ENCODE results near the gene DROSHA. TPM values are rescaled to one million over a fixed set of nuclear protein-coding genes. Genes with fewer than 3 reads are reported as not detected.
"Not testable (repeated sequence)": the region's sequence is repeated elsewhere in the genome, so short reads cannot be mapped to it uniquely, and the experiment has no call there.

The DROSHA gene
- 74.0 and 87.6 TPM in 2 replicates for total RNA-seq

- peaks cover 55% of the 10 kb centered on the region for H3K4me1 Mint-ChIP-seq (ENCODE audit: low read depth)
- H3K36me3 Mint-ChIP-seq (ENCODE audit: low read depth): peaks cover 56% of the 10 kb centered on the region
- H3K4me3 Mint-ChIP-seq: peak within 1 kb of the TSS; percentile 100
- no peaks in the 10 kb centered on the region for H3K9me3 Mint-ChIP-seq
- no peaks in the 10 kb centered on the region for H3K27me3 Mint-ChIP-seq (ENCODE audit: insufficient read depth)
- DNase-seq (ENCODE audit: low spot score): peak; percentile 89
- intact Hi-C loops (cut with micrococcal nuclease): loop anchor here (1.0 to 10.0 kb wide), 9 partner anchors 25 to 1910 kb away; partner anchors contain the start of genes MTMR12, PDZD2, SUB1 and TARS1
- H3K27ac Mint-ChIP-seq: peak within 1 kb of the TSS; percentile 96
Observed at GRCh38 chr5:31531888-31532547, at the start of gene DROSHA, which contains the start of gene C5orf22. TSS of gene DROSHA (minus strand) at chr5:31532093. CDS start at chr5:31529059, 3,034 bp downstream. TSS of gene C5orf22 (plus strand) at chr5:31532301. CDS start at chr5:31532393, 92 bp downstream.

GRCh38 chr5:31579558-31579957, 47.7 kb upstream of the DROSHA start:
- Mint-ChIP-seq H3K27me3 (ENCODE audit: insufficient read depth) (peaks cover 5% of the 10 kb centered on the region), H3K27ac (no peak overlapping the region), H3K4me1 (ENCODE audit: low read depth) (no peaks in the 10 kb centered on the region), H3K36me3 (ENCODE audit: low read depth) (no peaks in the 10 kb centered on the region), H3K9me3 (no peaks in the 10 kb centered on the region), H3K4me3 (no peak overlapping the region)
- intact Hi-C loops (cut with micrococcal nuclease): no loop called here
- DNase-seq (ENCODE audit: low spot score): no peak

- Mint-ChIP-seq H3K27me3 (ENCODE audit: insufficient read depth) (peaks cover 3% of the 10 kb centered on the region), H3K4me1 (ENCODE audit: low read depth) (no peaks in the 10 kb centered on the region), H3K36me3 (ENCODE audit: low read depth) (no peaks in the 10 kb centered on the region), H3K27ac (no peak overlapping the region), H3K4me3 (no peak overlapping the region), H3K9me3 (no peaks in the 10 kb centered on the region)
- no peak for DNase-seq (ENCODE audit: low spot score)
- intact Hi-C loops (cut with micrococcal nuclease): no loop called here
Observed at GRCh38 chr5:31577438-31577837, 45.5 kb upstream of the DROSHA start.

GRCh38 chr5:31574772-31575171, 42.9 kb upstream of the DROSHA start:
- peaks cover 3% of the 10 kb centered on the region for H3K27me3 Mint-ChIP-seq (ENCODE audit: insufficient read depth)
- intact Hi-C loops (cut with micrococcal nuclease): no loop called here
- H3K4me1 Mint-ChIP-seq (ENCODE audit: low read depth): no peaks in the 10 kb centered on the region
- no peak overlapping the region for H3K27ac Mint-ChIP-seq
- no peak overlapping the region for H3K4me3 Mint-ChIP-seq
- no peak for DNase-seq (ENCODE audit: low spot score)
- no peaks in the 10 kb centered on the region for H3K9me3 Mint-ChIP-seq
- H3K36me3 Mint-ChIP-seq (ENCODE audit: low read depth): no peaks in the 10 kb centered on the region

GRCh38 chr5:31573494-31574142, 41.7 kb upstream of the DROSHA start:
- H3K4me1 Mint-ChIP-seq (ENCODE audit: low read depth): no peaks in the 10 kb centered on the region
- no peak for DNase-seq (ENCODE audit: low spot score)
- peaks cover 3% of the 10 kb centered on the region for H3K27me3 Mint-ChIP-seq (ENCODE audit: insufficient read depth)
- H3K4me3 Mint-ChIP-seq: no peak overlapping the region
- no peaks in the 10 kb centered on the region for H3K36me3 Mint-ChIP-seq (ENCODE audit: low read depth)
- intact Hi-C loops (cut with micrococcal nuclease): no loop called here
- H3K9me3 Mint-ChIP-seq: no peaks in the 10 kb centered on the region
- no peak overlapping the region for H3K27ac Mint-ChIP-seq

- Mint-ChIP-seq H3K36me3 (ENCODE audit: low read depth) (no peaks in the 10 kb centered on the region), H3K4me1 (ENCODE audit: low read depth) (no peaks in the 10 kb centered on the region), H3K4me3 (no peak overlapping the region), H3K27ac (no peak overlapping the region), H3K27me3 (ENCODE audit: insufficient read depth) (peaks cover 2% of the 10 kb centered on the region), H3K9me3 (peaks cover 13% of the 10 kb centered on the region)
- DNase-seq (ENCODE audit: low spot score): no peak
- intact Hi-C loops (cut with micrococcal nuclease): no loop called here
Observed at GRCh38 chr5:31569068-31569467, 37.2 kb upstream of the DROSHA start.

- intact Hi-C loops (cut with micrococcal nuclease): no loop called here
- no peak for DNase-seq (ENCODE audit: low spot score)
- no peaks in the 10 kb centered on the region for H3K36me3 Mint-ChIP-seq (ENCODE audit: low read depth)
- H3K4me3 Mint-ChIP-seq: no peak overlapping the region
- H3K27me3 Mint-ChIP-seq (ENCODE audit: insufficient read depth): peaks cover 2% of the 10 kb centered on the region
- H3K9me3 Mint-ChIP-seq: peaks cover 15% of the 10 kb centered on the region
- no peaks in the 10 kb centered on the region for H3K4me1 Mint-ChIP-seq (ENCODE audit: low read depth)
- no peak overlapping the region for H3K27ac Mint-ChIP-seq
Observed at GRCh38 chr5:31568302-31568835, 36.5 kb upstream of the DROSHA start.

- H3K27me3 Mint-ChIP-seq (ENCODE audit: insufficient read depth); H3K27ac Mint-ChIP-seq; H3K4me1 Mint-ChIP-seq (ENCODE audit: low read depth); H3K4me3 Mint-ChIP-seq; H3K36me3 Mint-ChIP-seq (ENCODE audit: low read depth); intact Hi-C loops (cut with micrococcal nuclease); DNase-seq (ENCODE audit: low spot score): not testable (repeated sequence)
- H3K9me3 Mint-ChIP-seq: peaks cover 15% of the 10 kb centered on the region
Observed at GRCh38 chr5:31566362-31566761, 34.5 kb upstream of the DROSHA start.

- no peak for DNase-seq (ENCODE audit: low spot score)
- Mint-ChIP-seq H3K9me3 (peaks cover 15% of the 10 kb centered on the region), H3K4me1 (ENCODE audit: low read depth) (peaks cover 2% of the 10 kb centered on the region), H3K27ac (no peak overlapping the region), H3K27me3 (ENCODE audit: insufficient read depth) (peaks cover under 1% of the 10 kb centered on the region), H3K36me3 (ENCODE audit: low read depth) (peaks cover under 1% of the 10 kb centered on the region), H3K4me3 (no peak overlapping the region)
- intact Hi-C loops (cut with micrococcal nuclease): no loop called here
Observed at GRCh38 chr5:31563216-31563615, 31.3 kb upstream of the DROSHA start.

GRCh38 chr5:31561946-31562345, 30.1 kb upstream of the DROSHA start:
- Mint-ChIP-seq H3K27me3 (ENCODE audit: insufficient read depth) (no peaks in the 10 kb centered on the region), H3K4me1 (ENCODE audit: low read depth) (peaks cover 5% of the 10 kb centered on the region), H3K9me3 (peaks cover 15% of the 10 kb centered on the region), H3K27ac (no peak overlapping the region), H3K36me3 (ENCODE audit: low read depth) (peaks cover 7% of the 10 kb centered on the region), H3K4me3 (no peak overlapping the region)
- intact Hi-C loops (cut with micrococcal nuclease): no loop called here
- DNase-seq (ENCODE audit: low spot score): no peak

GRCh38 chr5:31559942-31560341, 28.0 kb upstream of the DROSHA start:
- DNase-seq (ENCODE audit: low spot score): no peak
- no peak overlapping the region for H3K27ac Mint-ChIP-seq
- intact Hi-C loops (cut with micrococcal nuclease): no loop called here
- peaks cover 5% of the 10 kb centered on the region for H3K4me1 Mint-ChIP-seq (ENCODE audit: low read depth)
- no peak overlapping the region for H3K4me3 Mint-ChIP-seq
- peaks cover 17% of the 10 kb centered on the region for H3K36me3 Mint-ChIP-seq (ENCODE audit: low read depth)
- peaks cover 4% of the 10 kb centered on the region for H3K9me3 Mint-ChIP-seq
- no peaks in the 10 kb centered on the region for H3K27me3 Mint-ChIP-seq (ENCODE audit: insufficient read depth)

- no peak for DNase-seq (ENCODE audit: low spot score)
- H3K27me3 Mint-ChIP-seq (ENCODE audit: insufficient read depth): no peaks in the 10 kb centered on the region
- peaks cover 44% of the 10 kb centered on the region for H3K36me3 Mint-ChIP-seq (ENCODE audit: low read depth)
- peaks cover 5% of the 10 kb centered on the region for H3K4me1 Mint-ChIP-seq (ENCODE audit: low read depth)
- H3K9me3 Mint-ChIP-seq: no peaks in the 10 kb centered on the region
- intact Hi-C loops (cut with micrococcal nuclease): no loop called here
- no peak overlapping the region for H3K4me3 Mint-ChIP-seq
- no peak overlapping the region for H3K27ac Mint-ChIP-seq
Observed at GRCh38 chr5:31556461-31556860, 24.6 kb upstream of the DROSHA start.

GRCh38 chr5:31554552-31554951, 22.7 kb upstream of the DROSHA start:
- Mint-ChIP-seq H3K27ac (no peak overlapping the region), H3K27me3 (ENCODE audit: insufficient read depth) (no peaks in the 10 kb centered on the region), H3K36me3 (ENCODE audit: low read depth) (peaks cover 50% of the 10 kb centered on the region), H3K4me3 (no peak overlapping the region), H3K4me1 (ENCODE audit: low read depth) (peaks cover 5% of the 10 kb centered on the region), H3K9me3 (no peaks in the 10 kb centered on the region)
- no peak for DNase-seq (ENCODE audit: low spot score)
- intact Hi-C loops (cut with micrococcal nuclease): no loop called here
